Stimulated activated CD4-positive, alpha-beta T cell treated with anti-CD3 and anti-CD28 coated beads, Interleukin-4, amount 100 ng/mL, for 48 hours (primary cell): ENCODE measurements around the gene CDK3.
A peak's percentile ranks its signal among the peaks of the same experiment; 100 is the strongest.
"Not testable (repeated sequence)": the region's sequence is repeated elsewhere in the genome, so short reads cannot be mapped to it uniquely, and the experiment has no call there.

ENCODE experiments used
- DNase-seq, 2 donors: peaks; one replicate each; pipeline ENCODE4 v3.0.0-alpha.2; 2020; ENCODE audit warnings: low read depth in 2 of 2

CDK3 gene

GRCh38 chr17:76000755-76001521 lies at the start of gene CDK3:
CDK3 (plus strand) TSS chr17:76000855; CDS start chr17:76001426, 571 bp downstream.
- DNase-seq = no peak

- no peak for DNase-seq
Observed at GRCh38 chr17:75950855-75951554, 49.6 kb upstream of the CDK3 start.

- no peak for DNase-seq
Observed at GRCh38 chr17:75959051-75959838, 41.4 kb upstream of the CDK3 start.

GRCh38 chr17:75959839-75960511 lies 40.7 kb upstream of the CDK3 start:
- DNase-seq = no peak

GRCh38 chr17:75965468-75965867 lies 35.2 kb upstream of the CDK3 start:
- DNase-seq = no peak

GRCh38 chr17:75969044-75969443 lies 31.6 kb upstream of the CDK3 start:
- DNase-seq = not testable (repeated sequence)

GRCh38 chr17:75970011-75970523 lies 30.6 kb upstream of the CDK3 start:
- no peak for DNase-seq

- no peak for DNase-seq
Observed at GRCh38 chr17:75970626-75971025, 30.0 kb upstream of the CDK3 start.

GRCh38 chr17:75975187-75975586 lies 25.5 kb upstream of the CDK3 start:
- not testable (repeated sequence) for DNase-seq

GRCh38 chr17:75975757-75976174 lies 24.9 kb upstream of the CDK3 start:
- no peak for DNase-seq

GRCh38 chr17:75976175-75976848 lies 24.3 kb upstream of the CDK3 start:
- no peak for DNase-seq

- peak; percentile 95 to 96 for DNase-seq
Observed at GRCh38 chr17:75978938-75979704, 21.5 kb upstream of the CDK3 start, which contains the start of the genes ACOX1 and TEN1. ACOX1 (minus strand) TSS chr17:75979166; CDS start chr17:75979073, 93 bp downstream. TEN1 (plus strand) TSS chr17:75979240; CDS start chr17:75986193, 6,953 bp downstream.

- no peak for DNase-seq
Observed at GRCh38 chr17:75979705-75980187, 20.9 kb upstream of the CDK3 start.

GRCh38 chr17:75980188-75981018 lies 20.3 kb upstream of the CDK3 start:
- DNase-seq = no peak

- no peak for DNase-seq
Observed at GRCh38 chr17:75981019-75981615, 19.5 kb upstream of the CDK3 start.

- no peak for DNase-seq
Observed at GRCh38 chr17:75983501-75984181, 17.0 kb upstream of the CDK3 start.

GRCh38 chr17:75985986-75986385 lies 14.7 kb upstream of the CDK3 start:
- DNase-seq = no peak

GRCh38 chr17:75987041-75987440 lies 13.6 kb upstream of the CDK3 start:
- no peak for DNase-seq
